HTR-8/SVneo (cell line): ENCODE data around the gene TWIST2.
A peak's percentile ranks its signal among the peaks of the same experiment; 100 is the strongest.

ENCODE experiments used
- DNase-seq: peaks from one replicate; pipeline ENCODE4 v3.0.0; 2011; ENCODE audit warnings: low spot score, mixed read lengths; ENCODE audit not compliant: insufficient read length
- FAIRE-seq: peaks from 2 replicates; lab custom pipeline; 2011; peaks lifted over from hg19 to GRCh38; lab: Jason Lieb, UNC

The TWIST2 gene

GRCh38 chr2:238900511-238900910 lies 52.6 kb downstream of the TWIST2 start:
- no peak for FAIRE-seq
- no peak for DNase-seq

GRCh38 chr2:238901461-238902057 lies 53.7 kb downstream of the TWIST2 start:
- DNase-seq: no peak
- no peak for FAIRE-seq

DNA sequence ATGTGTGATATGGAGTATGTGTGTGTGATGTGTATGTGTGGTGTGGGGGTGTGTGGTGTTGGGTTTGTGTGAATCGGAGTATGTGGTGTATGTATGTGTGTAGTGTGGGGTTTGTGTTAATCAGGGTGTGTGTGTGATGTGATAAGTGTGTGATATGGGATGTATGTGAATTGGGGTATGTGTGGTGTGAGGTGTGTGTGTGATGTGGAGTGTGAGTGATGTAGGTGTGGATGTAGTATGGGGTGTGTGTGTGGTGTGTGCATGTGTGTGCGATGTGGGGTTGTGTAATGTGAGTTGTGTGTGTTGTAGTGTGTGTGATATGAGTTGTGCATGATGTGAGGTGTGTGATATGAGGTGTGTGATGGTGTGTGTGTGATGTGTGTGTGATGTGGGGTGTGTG lies 54.4 kb downstream of the TWIST2 start:
- FAIRE-seq (no peak), DNase-seq (no peak)

GRCh38 chr2:238903141-238903540 lies 55.3 kb downstream of the TWIST2 start:
- DNase-seq: no peak
- no peak for FAIRE-seq

DNA sequence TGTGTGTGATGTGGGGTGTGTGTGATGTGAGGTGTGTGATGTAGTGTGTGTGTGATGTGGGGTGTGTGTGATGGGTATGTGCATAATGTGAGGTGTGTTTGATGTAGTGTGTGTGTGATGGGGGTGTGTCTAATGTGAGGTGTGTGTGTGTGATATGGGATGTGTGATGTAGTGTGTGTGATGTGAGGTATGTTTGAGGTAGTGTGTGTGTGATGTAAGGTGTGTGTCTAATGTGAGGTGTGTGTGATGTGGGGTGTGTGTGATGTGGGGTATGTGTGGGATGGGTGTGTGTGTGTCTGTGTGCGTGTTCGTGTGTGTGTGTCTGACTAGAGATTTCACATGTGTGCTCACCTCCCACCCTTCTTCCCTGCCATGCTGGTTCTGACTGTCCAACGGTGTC lies 56.3 kb downstream of the TWIST2 start:
- FAIRE-seq (no peak), DNase-seq (no peak)

- DNase-seq: no peak
- FAIRE-seq: no peak
Observed at GRCh38 chr2:238904716-238905115, 56.8 kb downstream of the TWIST2 start.

DNA sequence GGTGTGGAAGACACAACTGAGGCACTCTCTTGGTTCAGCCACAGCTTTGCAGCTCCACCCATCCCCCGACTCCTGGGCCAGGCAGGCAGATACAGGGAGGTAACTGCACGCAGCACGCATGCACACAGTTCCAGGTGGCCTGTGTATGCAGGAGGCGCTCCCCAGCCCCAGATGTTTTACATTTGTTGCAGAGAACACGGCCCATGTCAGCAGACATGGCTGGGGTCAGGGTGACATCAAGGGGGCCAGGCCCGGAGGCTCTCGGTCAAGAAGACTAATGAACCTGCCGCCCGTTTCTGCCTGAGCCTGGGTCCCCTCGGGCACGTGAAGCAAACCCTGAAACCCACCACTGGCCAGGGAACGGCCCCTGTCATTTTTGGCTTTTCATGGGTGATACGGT lies 57.3 kb downstream of the TWIST2 start:
- DNase-seq: no peak
- no peak for FAIRE-seq

DNA sequence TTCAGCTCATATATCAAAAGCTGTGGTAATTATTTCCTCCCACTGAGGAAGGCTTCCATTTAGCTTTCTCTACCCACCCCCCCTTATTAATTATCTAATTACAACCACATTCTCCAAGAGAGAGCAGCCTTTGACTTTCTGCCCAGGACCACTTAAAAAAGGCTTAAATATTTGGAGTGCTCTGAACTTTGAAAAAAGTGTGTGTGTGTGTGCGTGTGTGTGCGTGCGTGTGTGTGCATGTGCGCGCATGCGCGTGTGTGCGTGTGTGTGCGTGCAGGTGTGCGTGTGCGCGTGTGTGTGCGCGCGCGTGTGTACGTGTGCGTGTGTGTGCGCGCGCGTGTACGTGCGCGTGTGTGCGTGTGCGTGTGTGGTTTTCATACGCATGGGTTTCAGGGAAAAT lies 57.8 kb downstream of the TWIST2 start:
- DNase-seq: no peak

GRCh38 chr2:238906254-238906935 lies 58.5 kb downstream of the TWIST2 start:
- DNase-seq (no peak), FAIRE-seq (no peak)

More for the DNA sequence above, 57.8 kb downstream of the TWIST2 start:
- no peak for FAIRE-seq

- FAIRE-seq (no peak), DNase-seq (no peak)
Observed at GRCh38 chr2:238906936-238907716, 59.2 kb downstream of the TWIST2 start.

DNA sequence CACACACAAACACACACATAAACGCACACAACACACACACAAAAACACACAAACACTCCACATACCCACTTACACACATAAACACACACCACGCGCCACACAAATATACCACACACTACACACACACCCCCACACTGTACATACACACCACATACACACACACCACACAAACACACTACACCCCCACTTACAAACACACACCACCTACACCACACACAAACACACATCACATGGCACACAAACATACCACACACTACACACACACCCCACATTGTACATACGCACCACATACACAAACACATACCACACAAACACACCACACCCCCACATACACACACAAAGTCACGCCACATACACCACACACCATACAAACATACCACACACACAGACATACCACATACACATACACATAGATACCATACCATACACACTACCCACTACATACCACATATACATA lies 59.9 kb downstream of the TWIST2 start:
- FAIRE-seq (no peak), DNase-seq (no peak)

DNA sequence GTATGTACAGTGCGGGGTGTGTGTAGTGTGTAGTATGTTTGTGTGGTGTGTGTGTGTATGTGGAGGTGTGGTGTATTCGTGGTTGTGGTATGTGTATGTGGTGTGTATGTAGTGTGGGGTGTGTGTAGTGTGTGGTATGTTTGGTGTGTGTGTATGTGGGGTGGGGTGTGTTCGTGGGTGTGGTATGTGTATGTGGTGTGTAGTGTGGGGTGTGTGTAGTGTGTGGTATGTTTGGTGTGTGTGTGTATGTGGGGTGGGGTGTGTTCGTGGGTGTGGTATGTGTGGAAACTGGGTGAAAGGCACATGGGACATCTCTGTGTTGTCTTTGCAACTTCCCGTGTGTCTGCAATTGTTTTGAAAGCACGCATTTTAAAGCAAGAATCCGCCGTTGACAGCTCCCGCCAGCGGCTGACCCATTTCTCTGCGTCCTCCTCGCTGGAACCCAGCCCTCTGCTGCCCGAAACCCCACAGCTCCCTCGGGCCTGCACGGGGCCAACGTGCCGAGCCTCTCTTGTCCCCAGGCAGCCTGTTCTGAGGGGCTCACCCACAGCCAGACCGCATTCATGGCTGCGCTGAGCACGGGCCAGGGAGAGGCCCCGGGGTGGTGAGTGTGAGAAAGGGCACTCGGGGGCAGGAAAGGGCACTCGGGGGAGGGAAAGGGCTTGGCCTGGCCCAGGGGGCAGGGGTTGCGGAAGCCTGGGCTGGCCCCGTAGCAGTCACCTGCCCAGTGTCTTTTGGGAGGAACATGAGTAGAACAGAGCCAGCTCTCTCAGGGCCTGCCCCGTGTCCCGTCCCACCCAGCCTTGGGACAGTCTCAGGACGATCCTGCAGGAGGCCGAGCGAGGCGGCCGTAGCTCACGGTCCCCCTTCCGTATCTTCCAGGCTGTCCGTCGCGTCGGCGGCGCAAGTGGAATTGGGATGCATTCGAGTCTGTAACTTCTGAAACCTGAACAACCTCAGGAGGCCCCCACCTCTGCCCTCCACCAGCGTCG lies 61.4 kb downstream of the TWIST2 start:
- no peak for DNase-seq
- FAIRE-seq: no peak

DNA sequence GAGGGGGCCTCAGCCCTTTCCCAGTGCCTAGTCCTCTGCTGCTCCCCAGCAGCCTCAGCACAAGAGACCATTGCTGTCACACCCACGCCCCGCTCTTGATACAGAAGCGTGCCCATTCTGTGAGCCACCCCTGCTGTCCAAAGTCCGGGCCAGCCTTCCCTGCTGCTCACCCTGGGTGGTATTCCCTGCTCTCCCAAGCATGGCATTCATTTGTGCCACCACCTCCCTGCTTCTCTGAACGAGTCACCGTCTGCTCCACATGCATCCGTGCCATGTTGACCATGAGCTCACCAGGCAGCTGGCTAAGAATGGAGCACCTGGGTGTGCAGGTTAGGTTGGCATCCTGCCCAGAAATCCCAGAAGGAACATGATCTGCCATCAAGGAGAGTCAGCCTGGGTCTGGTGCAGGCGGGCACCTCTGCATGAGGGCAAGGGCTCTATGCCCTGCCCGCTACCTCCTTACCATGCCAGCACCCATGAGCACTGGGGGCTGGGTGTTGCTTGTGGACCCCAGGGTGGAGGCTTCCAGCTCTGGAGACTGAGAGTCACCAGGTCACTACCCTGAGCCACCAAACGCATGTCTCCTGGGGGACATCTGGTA lies 63.0 kb downstream of the TWIST2 start:
- FAIRE-seq: no peak

DNA sequence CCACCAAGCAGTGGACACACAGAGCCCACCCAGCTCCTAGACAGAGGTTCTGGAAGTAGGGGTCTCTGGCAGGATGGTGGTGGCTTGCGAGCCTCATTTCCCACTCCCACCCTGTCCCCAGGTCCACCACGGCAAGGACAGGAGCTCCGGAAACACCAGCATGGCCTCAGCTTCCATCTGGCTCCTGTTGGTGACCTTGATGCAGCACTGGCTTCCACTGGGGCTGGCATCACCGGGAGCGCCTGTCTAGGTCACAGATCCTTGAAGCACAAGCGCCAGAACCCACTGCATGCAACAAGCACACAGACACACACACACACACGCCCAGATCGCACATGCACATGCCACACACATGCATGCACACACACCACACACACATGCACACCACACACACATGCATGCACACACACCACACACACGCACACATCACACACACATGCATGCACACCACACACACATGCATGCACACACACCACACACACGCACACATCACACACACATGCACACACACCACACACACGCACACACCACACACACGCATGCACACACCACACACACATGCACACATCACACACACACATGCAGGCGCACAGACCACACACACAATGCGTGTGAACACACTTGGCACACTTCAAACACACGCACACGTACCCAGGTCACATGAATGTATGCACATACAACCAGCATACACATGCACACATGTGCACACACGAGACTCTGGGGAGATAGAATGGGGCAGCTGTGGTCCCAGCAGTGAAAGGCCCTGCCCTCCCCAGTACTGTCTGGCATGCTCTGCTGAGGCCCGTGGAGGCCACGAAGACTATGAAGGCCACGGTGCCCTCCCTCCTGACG lies 63.7 kb downstream of the TWIST2 start:
- peak; percentile 100 for FAIRE-seq
- DNase-seq: no peak

More for the DNA sequence above, 63.0 kb downstream of the TWIST2 start:
- DNase-seq: no peak

GRCh38 chr2:238912228-238912915 lies 64.5 kb downstream of the TWIST2 start:
- DNase-seq (no peak), FAIRE-seq (no peak)

GRCh38 chr2:238912916-238913875 lies 65.3 kb downstream of the TWIST2 start:
- DNase-seq (no peak), FAIRE-seq (no peak)
